Keratinocyte (primary cell): Measurements from ENCODE around the gene PVR.

Source experiments
- EZH2 ChIP-seq: IDR thresholded peaks from one replicate; pipeline ENCODE4 v1.6.1; 2012; ENCODE audit warnings: inconsistent platforms, mild to moderate bottlenecking, low read length, moderate library complexity
- TF ChIP-seq, protein P1 (sequence below), 3 experiments: IDR thresholded peaks in 1 of 3; conservative IDR thresholded peaks in 1 of 3; optimal IDR thresholded peaks in 1 of 3; 2 replicates in 2 of 3; 3 replicates in 1 of 3; pipeline versions ENCODE3 to v1.5.1; 2011; ENCODE audit warnings: low read length in 3 of 3, mild to moderate bottlenecking in 3 of 3, moderate library complexity in 2 of 3, control low read depth in 1 of 3, inconsistent platforms in 1 of 3; ENCODE audit not compliant: insufficient read depth in 2 of 3; ENCODE audit errors: extremely low read depth in 1 of 3

DNA sequence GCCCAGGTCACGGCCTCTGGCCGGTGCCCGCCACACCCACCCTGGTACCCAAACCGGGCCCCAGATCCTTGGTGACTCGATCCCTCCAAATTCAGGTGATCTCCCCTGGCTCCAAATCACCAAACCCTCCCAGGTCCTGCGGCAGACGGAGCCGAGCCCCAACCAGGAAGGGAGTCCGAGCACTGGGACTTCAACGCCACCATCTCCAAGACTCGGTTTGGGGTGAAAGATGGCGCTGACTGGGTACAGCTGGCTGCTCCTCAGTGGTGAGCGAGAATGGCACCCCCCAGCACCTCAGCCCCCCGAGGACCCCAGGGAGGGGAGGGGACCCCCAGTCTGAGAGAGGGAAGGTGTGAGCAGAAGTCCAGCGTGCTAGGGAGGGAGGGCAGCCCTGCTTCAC lies 57.5 kb downstream of the PVR start:
- TF ChIP-seq, protein P1, sequence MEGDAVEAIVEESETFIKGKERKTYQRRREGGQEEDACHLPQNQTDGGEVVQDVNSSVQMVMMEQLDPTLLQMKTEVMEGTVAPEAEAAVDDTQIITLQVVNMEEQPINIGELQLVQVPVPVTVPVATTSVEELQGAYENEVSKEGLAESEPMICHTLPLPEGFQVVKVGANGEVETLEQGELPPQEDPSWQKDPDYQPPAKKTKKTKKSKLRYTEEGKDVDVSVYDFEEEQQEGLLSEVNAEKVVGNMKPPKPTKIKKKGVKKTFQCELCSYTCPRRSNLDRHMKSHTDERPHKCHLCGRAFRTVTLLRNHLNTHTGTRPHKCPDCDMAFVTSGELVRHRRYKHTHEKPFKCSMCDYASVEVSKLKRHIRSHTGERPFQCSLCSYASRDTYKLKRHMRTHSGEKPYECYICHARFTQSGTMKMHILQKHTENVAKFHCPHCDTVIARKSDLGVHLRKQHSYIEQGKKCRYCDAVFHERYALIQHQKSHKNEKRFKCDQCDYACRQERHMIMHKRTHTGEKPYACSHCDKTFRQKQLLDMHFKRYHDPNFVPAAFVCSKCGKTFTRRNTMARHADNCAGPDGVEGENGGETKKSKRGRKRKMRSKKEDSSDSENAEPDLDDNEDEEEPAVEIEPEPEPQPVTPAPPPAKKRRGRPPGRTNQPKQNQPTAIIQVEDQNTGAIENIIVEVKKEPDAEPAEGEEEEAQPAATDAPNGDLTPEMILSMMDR (optimal IDR thresholded peaks at IDR 0.05 in 1 of 3, IDR thresholded peaks at IDR 0.05 in 1 of 3, conservative IDR thresholded peaks at IDR 0.05 in 1 of 3; ENCODE audit: extremely low read depth in 1 of 3, insufficient read depth in 2 of 3, low read length in 3 of 3), result no peak
- no peak for TF ChIP-seq EZH2
